Astrocyte of the cerebellum (primary cell): Measurements from ENCODE around the gene SASH1.

ENCODE experiments used
- DNase-seq: peaks from one replicate; pipeline ENCODE4 v3.0.0-alpha.2; 2011; ENCODE audit warnings: low read depth
- H3K4me3 ChIP-seq: 2 replicates; pipeline ENCODE4 v1.5.1; 2011; ENCODE audit warnings: mild to moderate bottlenecking, low read depth, low read length, moderate library complexity
- in situ Hi-C: cut with HindIII; loops from 2 replicates; pipeline ENCODE4 v1.10.0; 2017; ENCODE audit warnings: low sequenced_read_pairs
- TF ChIP-seq, protein P1 (sequence below): IDR thresholded peaks from 2 replicates; pipeline ENCODE4 v1.5.1; 2012; ENCODE audit warnings: low read length, low read depth, moderate library complexity, mild to moderate bottlenecking; ENCODE audit errors: missing control alignments

SASH1 gene

GRCh38 chr6:148566664-148567350 is 224.2 kb downstream of the SASH1 start:
- in situ Hi-C loops: no loop called here
- no peak for DNase-seq
- no peak overlapping the region for H3K4me3 ChIP-seq
- TF ChIP-seq, protein P1, sequence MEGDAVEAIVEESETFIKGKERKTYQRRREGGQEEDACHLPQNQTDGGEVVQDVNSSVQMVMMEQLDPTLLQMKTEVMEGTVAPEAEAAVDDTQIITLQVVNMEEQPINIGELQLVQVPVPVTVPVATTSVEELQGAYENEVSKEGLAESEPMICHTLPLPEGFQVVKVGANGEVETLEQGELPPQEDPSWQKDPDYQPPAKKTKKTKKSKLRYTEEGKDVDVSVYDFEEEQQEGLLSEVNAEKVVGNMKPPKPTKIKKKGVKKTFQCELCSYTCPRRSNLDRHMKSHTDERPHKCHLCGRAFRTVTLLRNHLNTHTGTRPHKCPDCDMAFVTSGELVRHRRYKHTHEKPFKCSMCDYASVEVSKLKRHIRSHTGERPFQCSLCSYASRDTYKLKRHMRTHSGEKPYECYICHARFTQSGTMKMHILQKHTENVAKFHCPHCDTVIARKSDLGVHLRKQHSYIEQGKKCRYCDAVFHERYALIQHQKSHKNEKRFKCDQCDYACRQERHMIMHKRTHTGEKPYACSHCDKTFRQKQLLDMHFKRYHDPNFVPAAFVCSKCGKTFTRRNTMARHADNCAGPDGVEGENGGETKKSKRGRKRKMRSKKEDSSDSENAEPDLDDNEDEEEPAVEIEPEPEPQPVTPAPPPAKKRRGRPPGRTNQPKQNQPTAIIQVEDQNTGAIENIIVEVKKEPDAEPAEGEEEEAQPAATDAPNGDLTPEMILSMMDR: no peak

DNA sequence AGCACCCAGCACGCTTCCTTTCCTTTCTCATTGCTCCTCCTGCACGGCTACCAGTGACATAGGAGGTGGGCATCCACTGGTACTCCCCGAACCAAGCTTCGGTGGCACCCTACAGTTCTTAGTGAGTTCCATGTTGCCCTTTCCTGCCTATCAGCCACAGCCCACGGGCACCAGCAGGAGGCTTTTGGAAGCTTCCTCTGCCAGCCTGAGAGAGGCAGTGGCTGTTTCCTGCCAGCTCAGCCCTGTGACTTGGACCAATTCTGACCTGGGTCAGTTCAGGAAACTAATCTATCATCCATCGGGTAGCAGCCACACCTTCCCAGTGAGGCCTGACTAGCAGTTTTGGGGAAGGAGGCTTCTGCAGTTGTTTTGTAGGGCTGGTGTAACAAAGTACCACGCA is 227.8 kb downstream of the SASH1 start:
- no peak overlapping the region for H3K4me3 ChIP-seq
- TF ChIP-seq, protein P1: no peak
- in situ Hi-C loops: no loop called here
- DNase-seq: no peak

- TF ChIP-seq, protein P1: no peak
- DNase-seq: no peak
- in situ Hi-C loops: no loop called here
- H3K4me3 ChIP-seq: no peak overlapping the region
Observed at GRCh38 chr6:148572676-148573335, 230.2 kb downstream of the SASH1 start.

DNA sequence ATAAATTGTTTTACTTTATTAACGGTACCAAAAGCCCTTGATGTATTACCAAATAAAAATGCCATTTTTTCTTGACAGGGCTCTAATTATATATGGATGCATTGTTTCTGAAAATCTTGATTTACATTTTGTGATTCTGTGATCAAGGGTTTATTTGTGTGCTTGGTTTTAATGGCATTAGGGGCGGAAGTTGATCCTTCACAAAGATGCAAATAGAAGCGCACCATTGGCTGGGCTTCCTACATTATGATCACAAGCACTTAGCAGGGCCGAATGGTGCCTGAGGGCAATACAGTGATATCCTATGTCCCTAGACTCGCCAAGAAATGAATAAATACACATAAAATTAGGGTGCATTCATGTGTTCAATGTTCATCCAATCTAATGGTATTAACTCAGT is 231.3 kb downstream of the SASH1 start:
- TF ChIP-seq, protein P1: no peak
- no peak overlapping the region for H3K4me3 ChIP-seq
- in situ Hi-C loops: no loop called here
- DNase-seq: no peak

GRCh38 chr6:148577687-148578488 is 235.2 kb downstream of the SASH1 start:
- TF ChIP-seq, protein P1: peak; percentile 93
- in situ Hi-C loops: no loop called here

DNA sequence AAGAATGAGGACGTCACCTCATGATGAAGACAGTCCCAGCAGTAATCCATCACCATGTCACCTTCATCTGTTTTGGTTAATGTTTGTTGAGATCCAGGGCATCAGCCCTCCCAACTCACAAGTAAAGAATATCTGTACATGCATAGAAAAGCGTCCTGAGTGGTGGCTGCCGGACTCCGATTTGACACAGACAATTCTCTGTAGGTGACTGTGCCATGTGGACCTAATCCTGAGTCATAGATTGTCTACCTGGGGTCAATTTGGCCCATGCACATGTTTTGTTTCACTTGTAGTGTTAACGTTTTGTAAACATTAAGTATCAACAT is 235.8 kb downstream of the SASH1 start:
- DNase-seq: no peak
- TF ChIP-seq, protein P1: no peak
- H3K4me3 ChIP-seq: no peak overlapping the region
- in situ Hi-C loops: no loop called here

More at GRCh38 chr6:148577687-148578488, 235.2 kb downstream of the SASH1 start:
- DNase-seq: peak; percentile 71
- no peak overlapping the region for H3K4me3 ChIP-seq
